GM18907 (cell line): Measurements from ENCODE around the gene GTPBP2.

Experiments
- ATAC-seq: cut with Tn5 transposase; IDR thresholded peaks from one replicate; pipeline ENCODE4 v1.9.1; 2021; ENCODE audit warnings: mild to moderate bottlenecking, moderate library complexity; ENCODE audit not compliant: unreplicated experiment

The GTPBP2 gene

GRCh38 chr6:43579171-43579570, 49.9 kb downstream of the GTPBP2 start:
- no peak for ATAC-seq

GRCh38 chr6:43578748-43579147, 50.3 kb downstream of the GTPBP2 start:
- ATAC-seq, result no peak

- ATAC-seq, result peak; percentile 78
These were observed 53.1 kb downstream of the GTPBP2 start, which contains the start of the genes POLH and XPO5 for GRCh38 chr6:43575772-43576551. TSS of gene POLH (plus strand) at chr6:43576185. CDS start at chr6:43582320, 6,135 bp downstream. TSS of gene XPO5 (minus strand) at chr6:43576038. CDS start at chr6:43575864, 174 bp downstream.

GRCh38 chr6:43575105-43575771, 53.8 kb downstream of the GTPBP2 start:
- peak; percentile 35 for ATAC-seq

GRCh38 chr6:43572015-43572414, 57.0 kb downstream of the GTPBP2 start:
- ATAC-seq, result no peak

GRCh38 chr6:43570876-43571441, 58.1 kb downstream of the GTPBP2 start:
- ATAC-seq, result no peak
